HG03095 (cell line): ENCODE data around the gene CPB2.

Experiments
- ATAC-seq: cut with Tn5 transposase; IDR thresholded peaks from one replicate; pipeline ENCODE4 v1.9.1; 2021; ENCODE audit warnings: moderate library complexity; ENCODE audit not compliant: unreplicated experiment

CPB2 gene, protein sequence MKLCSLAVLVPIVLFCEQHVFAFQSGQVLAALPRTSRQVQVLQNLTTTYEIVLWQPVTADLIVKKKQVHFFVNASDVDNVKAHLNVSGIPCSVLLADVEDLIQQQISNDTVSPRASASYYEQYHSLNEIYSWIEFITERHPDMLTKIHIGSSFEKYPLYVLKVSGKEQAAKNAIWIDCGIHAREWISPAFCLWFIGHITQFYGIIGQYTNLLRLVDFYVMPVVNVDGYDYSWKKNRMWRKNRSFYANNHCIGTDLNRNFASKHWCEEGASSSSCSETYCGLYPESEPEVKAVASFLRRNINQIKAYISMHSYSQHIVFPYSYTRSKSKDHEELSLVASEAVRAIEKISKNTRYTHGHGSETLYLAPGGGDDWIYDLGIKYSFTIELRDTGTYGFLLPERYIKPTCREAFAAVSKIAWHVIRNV

GRCh38 chr13:46104868-46105267 is at the start of gene CPB2:
CPB2 (minus strand) TSS chr13:46105033; CDS start chr13:46105009, 24 bp downstream.
- ATAC-seq: no peak

GRCh38 chr13:46154136-46154801 is 49.4 kb upstream of the CPB2 start:
- no peak for ATAC-seq

GRCh38 chr13:46152627-46153328 is 47.9 kb upstream of the CPB2 start:
- no peak for ATAC-seq

DNA sequence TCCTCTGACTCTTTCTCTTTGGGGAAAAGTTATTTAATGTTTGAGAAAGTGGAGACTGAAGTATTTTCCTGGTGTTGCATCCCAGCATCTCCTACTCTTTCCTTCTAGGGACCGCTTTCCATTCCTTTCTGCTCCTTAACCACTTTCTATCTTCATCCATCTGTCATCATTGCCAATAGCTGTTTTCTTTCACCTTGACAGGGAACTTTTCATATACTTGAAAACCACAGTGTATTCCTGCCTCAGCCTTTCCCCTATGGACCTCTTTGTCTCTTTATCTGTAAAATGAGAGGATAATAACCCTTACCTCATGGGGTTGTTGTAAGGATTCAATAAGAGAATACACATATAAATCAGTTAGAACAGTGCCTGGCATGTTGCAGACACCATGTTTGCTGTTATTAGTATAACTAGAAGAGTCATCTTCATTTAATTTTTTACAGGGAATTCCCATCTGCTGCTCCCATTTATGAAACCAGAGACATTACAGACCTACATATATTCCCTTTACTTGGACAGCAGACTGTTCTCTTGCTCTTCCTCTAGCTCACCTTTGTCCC is 45.4 kb upstream of the CPB2 start:
- ATAC-seq: no peak

- no peak for ATAC-seq
Observed at GRCh38 chr13:46149272-46150133, 44.7 kb upstream of the CPB2 start.

DNA sequence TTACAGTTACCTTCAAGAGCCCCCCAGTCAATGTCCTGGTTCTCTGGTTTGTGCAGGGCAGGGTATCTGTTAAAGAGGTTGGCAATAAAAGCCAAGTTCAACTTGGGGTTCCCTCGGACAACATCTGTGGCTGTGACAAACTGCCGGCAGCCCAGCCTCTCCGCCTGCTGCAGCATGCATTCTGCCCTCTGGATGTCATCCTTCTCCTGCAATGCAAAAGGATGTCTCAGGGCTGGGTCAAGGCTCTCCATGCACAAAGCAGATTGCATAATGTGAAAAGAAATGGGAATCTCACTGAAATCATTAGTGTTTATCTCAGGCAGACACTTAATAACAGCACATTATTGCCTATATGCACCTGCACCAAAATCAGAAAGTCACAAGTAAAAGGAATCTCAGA is 42.1 kb upstream of the CPB2 start:
- no peak for ATAC-seq

- ATAC-seq: no peak
Observed at GRCh38 chr13:46145950-46146349, 41.1 kb upstream of the CPB2 start.

- ATAC-seq: no peak
Observed at GRCh38 chr13:46145135-46145534, 40.3 kb upstream of the CPB2 start.

DNA sequence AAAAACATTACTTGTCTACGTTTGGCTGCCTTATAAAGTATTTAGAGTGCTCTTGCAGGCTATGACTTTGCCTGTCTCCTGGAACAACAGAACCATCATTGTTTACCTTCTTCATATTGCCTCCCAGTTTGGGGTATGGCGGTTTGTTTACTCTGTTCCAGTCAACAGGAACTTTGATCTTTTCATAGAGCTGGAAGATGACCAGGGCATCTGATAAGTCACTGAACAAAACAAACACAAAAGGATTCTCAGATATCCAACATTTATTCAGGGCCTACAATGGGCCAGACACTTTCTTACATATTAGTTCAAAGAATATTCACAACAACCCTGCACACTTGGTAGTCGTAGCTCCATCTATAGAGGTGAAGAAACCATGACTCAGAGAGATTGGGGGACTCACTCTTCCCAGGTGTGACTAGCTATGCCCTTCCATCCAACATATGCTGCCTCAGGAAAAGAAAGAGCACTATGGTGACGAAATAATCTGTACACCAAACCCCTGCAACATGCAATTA is 38.4 kb upstream of the CPB2 start:
- ATAC-seq: no peak

- no peak for ATAC-seq
Observed at GRCh38 chr13:46142776-46143175, 37.9 kb upstream of the CPB2 start.

- no peak for ATAC-seq
Observed at GRCh38 chr13:46140044-46140443, 35.2 kb upstream of the CPB2 start.

GRCh38 chr13:46137627-46138317 is 32.9 kb upstream of the CPB2 start:
- ATAC-seq: no peak

- no peak for ATAC-seq
Observed at GRCh38 chr13:46136688-46137087, 31.9 kb upstream of the CPB2 start.

- ATAC-seq: no peak
Observed at GRCh38 chr13:46134961-46135522, 30.2 kb upstream of the CPB2 start.

DNA sequence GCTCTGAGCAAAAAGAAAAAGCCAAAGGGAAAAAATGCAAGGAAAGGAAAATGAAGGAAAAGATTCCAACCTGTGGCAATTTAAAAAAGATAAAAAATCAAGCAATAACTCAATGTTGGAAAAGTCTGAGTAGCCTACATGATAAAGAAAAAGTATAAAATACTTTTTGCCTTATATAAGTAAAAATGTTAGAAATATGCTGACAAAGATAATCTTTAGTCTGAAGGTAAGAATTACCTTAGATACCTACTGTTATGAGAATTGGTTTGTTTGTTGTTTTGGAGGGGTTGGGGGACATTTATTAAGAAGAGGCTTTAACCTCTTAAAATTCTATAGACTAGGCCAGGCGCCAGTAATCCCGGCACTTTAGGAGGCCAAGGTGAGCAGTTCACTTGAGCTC is 29.7 kb upstream of the CPB2 start:
- no peak for ATAC-seq

DNA sequence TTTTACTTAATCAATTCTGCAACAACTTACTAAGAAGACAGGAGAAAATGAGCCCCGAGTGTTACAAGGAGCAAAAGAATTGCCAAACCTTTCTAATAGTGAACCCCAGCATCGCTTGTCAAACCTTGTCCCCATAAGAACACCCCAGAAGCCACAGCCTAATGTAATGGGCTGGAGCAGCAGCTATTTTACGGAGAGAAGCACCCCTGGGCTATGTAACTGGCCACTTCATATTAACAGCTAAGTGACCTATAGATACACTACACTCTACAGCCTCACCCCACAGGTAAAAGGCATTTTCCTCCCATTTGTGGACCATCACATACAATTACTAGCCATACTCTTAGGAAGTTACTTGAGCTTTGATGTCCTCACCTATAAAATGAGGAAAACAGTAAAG is 27.3 kb upstream of the CPB2 start:
- no peak for ATAC-seq

DNA sequence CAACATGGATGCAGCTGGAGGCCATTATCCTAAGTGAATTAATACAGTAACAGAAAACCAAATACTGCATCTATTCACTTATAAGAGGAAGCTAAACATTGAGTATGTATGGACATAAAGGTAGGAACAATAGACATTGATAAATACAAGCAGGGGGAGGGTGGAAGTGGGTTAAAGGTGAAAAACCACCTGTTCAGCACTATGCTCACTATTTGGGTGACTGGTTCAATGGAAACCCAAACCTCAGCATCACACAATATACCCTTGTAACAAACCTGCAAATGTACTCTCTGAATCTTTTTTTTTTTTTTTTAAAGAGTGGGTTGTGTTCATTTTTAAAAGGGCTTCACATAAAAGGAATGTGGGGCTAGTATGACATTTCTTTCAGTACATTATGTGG is 26.9 kb upstream of the CPB2 start:
- no peak for ATAC-seq

DNA sequence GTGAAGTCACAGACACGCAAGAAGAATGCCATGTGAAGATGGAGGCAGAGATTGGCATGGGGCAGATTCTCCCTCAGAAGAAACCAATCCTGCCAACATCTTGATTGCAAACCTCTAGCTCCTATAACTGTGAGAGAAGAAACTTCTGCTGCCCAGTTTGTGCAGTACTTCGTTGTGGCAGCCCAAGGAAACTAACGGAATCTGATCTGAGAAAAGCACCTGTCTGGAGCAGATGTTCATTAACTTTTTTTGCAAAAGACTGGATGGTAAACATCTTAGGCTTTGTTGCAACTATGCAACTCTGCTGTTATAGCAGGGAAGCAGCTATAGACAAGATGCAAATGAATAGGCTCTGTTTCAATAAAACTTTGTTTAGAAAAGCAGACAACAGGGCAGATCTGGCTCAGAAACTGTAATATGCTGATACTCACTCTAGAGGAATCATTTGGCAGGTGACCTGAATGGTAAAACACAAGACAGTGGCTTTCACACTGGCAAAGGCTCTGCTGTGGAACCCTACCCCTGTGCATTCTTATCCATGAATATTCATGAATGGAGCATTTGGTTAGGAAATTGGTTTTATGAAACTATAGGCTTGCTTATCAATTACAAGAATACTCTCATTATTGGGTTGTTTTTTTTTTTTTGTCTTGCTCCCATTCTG is 25.3 kb upstream of the CPB2 start:
- ATAC-seq: no peak

DNA sequence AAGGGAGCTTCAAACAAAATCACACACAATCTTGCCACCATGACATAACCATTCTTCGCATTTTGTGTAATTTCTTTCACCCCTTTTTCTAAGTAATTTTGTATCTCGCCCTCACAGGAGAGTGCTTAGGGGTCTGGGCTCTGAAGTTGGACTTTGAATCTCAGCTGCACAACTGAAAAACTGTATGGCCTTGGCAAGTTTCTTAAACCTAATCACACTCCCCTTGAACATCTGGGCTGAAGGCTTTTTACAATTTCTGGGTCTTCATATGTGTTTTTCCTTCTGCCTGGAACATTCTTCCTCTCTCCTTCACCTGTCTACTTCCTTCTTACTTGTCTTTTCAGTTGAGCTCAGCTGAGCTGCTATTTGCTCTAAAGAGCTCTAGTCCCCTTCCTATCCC is 24.3 kb upstream of the CPB2 start:
- ATAC-seq: no peak
